ENCODE data around the gene GATA6.

- TF ChIP-seq, protein P1, sequence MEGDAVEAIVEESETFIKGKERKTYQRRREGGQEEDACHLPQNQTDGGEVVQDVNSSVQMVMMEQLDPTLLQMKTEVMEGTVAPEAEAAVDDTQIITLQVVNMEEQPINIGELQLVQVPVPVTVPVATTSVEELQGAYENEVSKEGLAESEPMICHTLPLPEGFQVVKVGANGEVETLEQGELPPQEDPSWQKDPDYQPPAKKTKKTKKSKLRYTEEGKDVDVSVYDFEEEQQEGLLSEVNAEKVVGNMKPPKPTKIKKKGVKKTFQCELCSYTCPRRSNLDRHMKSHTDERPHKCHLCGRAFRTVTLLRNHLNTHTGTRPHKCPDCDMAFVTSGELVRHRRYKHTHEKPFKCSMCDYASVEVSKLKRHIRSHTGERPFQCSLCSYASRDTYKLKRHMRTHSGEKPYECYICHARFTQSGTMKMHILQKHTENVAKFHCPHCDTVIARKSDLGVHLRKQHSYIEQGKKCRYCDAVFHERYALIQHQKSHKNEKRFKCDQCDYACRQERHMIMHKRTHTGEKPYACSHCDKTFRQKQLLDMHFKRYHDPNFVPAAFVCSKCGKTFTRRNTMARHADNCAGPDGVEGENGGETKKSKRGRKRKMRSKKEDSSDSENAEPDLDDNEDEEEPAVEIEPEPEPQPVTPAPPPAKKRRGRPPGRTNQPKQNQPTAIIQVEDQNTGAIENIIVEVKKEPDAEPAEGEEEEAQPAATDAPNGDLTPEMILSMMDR (IDR thresholded peaks at IDR 0.05), result no peak
- TF ChIP-seq POLR2A (IDR thresholded peaks at IDR 0.05), result no peak
- no peak for TF ChIP-seq EP300 (IDR thresholded peaks at IDR 0.05)
Measured at GRCh38 chr18:22185771-22186386, 16.5 kb downstream of the GATA6 start.
